ENCODE results near the gene NUDT17. TPM values are rescaled to one million over a fixed set of nuclear protein-coding genes. Genes with fewer than 3 reads are reported as not detected.

NUDT17 gene
- polyA plus RNA-seq, 2 donors, result 1.5 to 2.2 TPM

DNA sequence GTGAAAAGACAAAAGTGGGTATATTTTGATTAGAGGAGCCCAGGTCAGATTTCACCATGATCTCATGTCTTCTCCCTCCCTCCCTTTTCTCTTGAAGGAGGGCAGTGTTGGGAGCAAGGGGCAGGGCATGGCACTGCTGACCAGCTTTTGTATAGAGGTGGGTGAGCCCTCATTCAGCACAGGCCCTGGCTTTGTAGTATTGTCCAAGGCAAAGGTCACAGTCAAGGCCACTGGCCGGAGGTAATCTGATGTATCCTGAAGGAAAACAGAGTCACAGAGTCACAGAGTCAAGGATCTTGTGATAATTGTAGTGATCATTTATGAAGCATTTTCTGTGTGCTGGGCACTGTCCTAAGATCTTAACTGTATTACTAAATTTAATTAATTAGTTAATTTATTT, 52.5 kb downstream of the NUDT17 start:
- no peaks in the 10 kb centered on the region for H3K4me1 ChIP-seq (ENCODE audit: control insufficient read depth in 2 of 2, insufficient read depth in 2 of 2, low read length in 1 of 2)
- 67 to 92% methylated on average over 1 of the region's 1 CpG for WGBS, 2 donors
- H3K27me3 ChIP-seq (ENCODE audit: control insufficient read depth in 1 of 2, insufficient read depth in 2 of 2, low read length in 2 of 2), result no peaks in the 10 kb centered on the region
- no peaks in the 10 kb centered on the region for H3K9me3 ChIP-seq (ENCODE audit: control insufficient read depth in 2 of 2, insufficient read depth in 1 of 2, low read depth in 1 of 2, low read length in 1 of 2)
- no peak overlapping the region for H3K4me3 ChIP-seq (ENCODE audit: low read depth in 1 of 2, low read length in 2 of 2)
- no peak overlapping the region for H3K27ac ChIP-seq (ENCODE audit: low read depth in 2 of 2, low read length in 1 of 2)
- peaks cover 0 to 3% of the 10 kb centered on the region in 2 donors for H3K36me3 ChIP-seq (ENCODE audit: control insufficient read depth in 2 of 2, insufficient read depth in 2 of 2, low read length in 1 of 2)

Other genes starting within 250 kb of the NUDT17 start
- gene GPR89A, start 237.6 kb upstream of the NUDT17 start, polyA plus RNA-seq, result 1 to 10 TPM; 9.5 to 9.7 TPM
- under 1 TPM; 0.04 to 0.05 TPM for gene PDZK1, start 138.3 kb upstream of the NUDT17 start, polyA plus RNA-seq
- gene CD160, start 126.1 kb upstream of the NUDT17 start, polyA plus RNA-seq, result under 1 TPM; 0.05 to 0.71 TPM
- gene RNF115, start 21.5 kb upstream of the NUDT17 start, polyA plus RNA-seq, result 1 to 10 TPM; 3.4 to 4.8 TPM
- gene POLR3C, start 21.4 kb upstream of the NUDT17 start, polyA plus RNA-seq, result 10 to 100 TPM in 1 of 2 donors, 1 to 10 TPM in 1; 9.0 to 15.1 TPM
- 10 to 100 TPM; 29.8 to 43.6 TPM for gene PIAS3, start 13.5 kb downstream of the NUDT17 start, polyA plus RNA-seq
- 10 to 100 TPM; 13.9 to 17.0 TPM for gene ANKRD35, start 40.2 kb downstream of the NUDT17 start, polyA plus RNA-seq
- 1 to 10 TPM; 1.5 to 1.9 TPM for gene ITGA10, start 64.4 kb downstream of the NUDT17 start, polyA plus RNA-seq
- 10 to 100 TPM; 19.3 to 26.4 TPM for gene PEX11B, start 73.1 kb downstream of the NUDT17 start, polyA plus RNA-seq
- gene RBM8A, start 81.9 kb downstream of the NUDT17 start, polyA plus RNA-seq, result 100 to 1,000 TPM; 144 to 250 TPM
- 1 to 10 TPM; 2.1 to 2.9 TPM for gene LIX1L, start 112.4 kb downstream of the NUDT17 start, polyA plus RNA-seq
- under 1 TPM; 0.27 to 0.47 TPM for gene ANKRD34A, start 118.9 kb downstream of the NUDT17 start, polyA plus RNA-seq
- 10 to 100 TPM; 12.8 to 13.7 TPM for gene POLR3GL, start 119.1 kb downstream of the NUDT17 start, polyA plus RNA-seq
- 100 to 1,000 TPM in 1 of 2 donors, 10 to 100 TPM in 1; 77.5 to 235 TPM for gene TXNIP, start 150.9 kb downstream of the NUDT17 start, polyA plus RNA-seq
- gene HJV, start 176.1 kb downstream of the NUDT17 start, polyA plus RNA-seq, result not detected

All from esophagus (tissue), 2 donors.